ENCODE measurements around the gene HOATZ. TPM values are rescaled to one million over a fixed set of nuclear protein-coding genes. Genes with fewer than 3 reads are reported as not detected.

The HOATZ gene
- total RNA-seq, 4 donors from 2014 or later, result not detected

- intact Hi-C loops (cut with DNase I; ENCODE audit: low total_unique reads), result no loop called here
- no peak overlapping the region for H3K4me3 ChIP-seq (ENCODE audit: low read depth, poor library complexity, severe bottlenecking)
- TF ChIP-seq POLR2A (IDR thresholded peaks at IDR 0.05) (no peak), CTCF (IDR thresholded peaks at IDR 0.05) (no peak)
- DNase-seq (ENCODE audit: low spot score in 2 of 2), result no peak
- 74 to 88% methylated on average over 1 of the region's 1 CpG for WGBS, 2 donors
Observed at GRCh38 chr11:111494040-111494439, 20.5 kb upstream of the HOATZ start.

- intact Hi-C loops (cut with DNase I; ENCODE audit: low total_unique reads), result no loop called here
- TF ChIP-seq POLR2A (IDR thresholded peaks at IDR 0.05), result no peak
- TF ChIP-seq CTCF (IDR thresholded peaks at IDR 0.05), result no peak
- no peak for DNase-seq (ENCODE audit: low spot score in 2 of 2)
- H3K4me3 ChIP-seq (ENCODE audit: low read depth, poor library complexity, severe bottlenecking), result no peak overlapping the region
- 91 to 92% methylated on average over 5 of the region's 5 CpGs for whole genome bisulfite sequencing, 2 donors
Observed at GRCh38 chr11:111499483-111499882, 15.1 kb upstream of the HOATZ start.

DNA sequence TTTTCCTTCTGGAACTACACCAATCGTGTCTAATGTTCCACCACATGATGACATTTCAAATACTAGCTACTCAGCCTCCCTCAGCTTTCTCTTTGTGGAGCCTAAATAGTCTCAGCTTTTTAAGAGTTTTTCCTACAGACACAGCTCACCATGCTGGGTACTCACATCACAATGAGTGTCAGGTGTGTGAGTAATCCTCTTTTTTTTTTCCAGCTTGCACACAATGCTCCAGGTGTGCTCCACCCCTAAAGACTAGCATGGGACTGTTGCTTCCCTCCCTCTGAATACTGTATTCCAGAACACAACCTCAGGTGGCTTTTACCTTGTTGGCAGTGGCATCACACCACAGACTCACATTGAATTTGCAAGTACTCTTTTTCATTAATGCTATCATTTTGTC, 14.1 kb upstream of the HOATZ start:
- no peak overlapping the region for H3K4me3 ChIP-seq (ENCODE audit: low read depth, poor library complexity, severe bottlenecking)
- 75 to 76% methylated on average over 1 of the region's 1 CpG for WGBS, 2 donors
- DNase-seq (ENCODE audit: low spot score in 2 of 2), result no peak
- intact Hi-C loops (cut with DNase I; ENCODE audit: low total_unique reads), result no loop called here
- TF ChIP-seq CTCF (IDR thresholded peaks at IDR 0.05) (no peak), POLR2A (IDR thresholded peaks at IDR 0.05) (no peak)

DNA sequence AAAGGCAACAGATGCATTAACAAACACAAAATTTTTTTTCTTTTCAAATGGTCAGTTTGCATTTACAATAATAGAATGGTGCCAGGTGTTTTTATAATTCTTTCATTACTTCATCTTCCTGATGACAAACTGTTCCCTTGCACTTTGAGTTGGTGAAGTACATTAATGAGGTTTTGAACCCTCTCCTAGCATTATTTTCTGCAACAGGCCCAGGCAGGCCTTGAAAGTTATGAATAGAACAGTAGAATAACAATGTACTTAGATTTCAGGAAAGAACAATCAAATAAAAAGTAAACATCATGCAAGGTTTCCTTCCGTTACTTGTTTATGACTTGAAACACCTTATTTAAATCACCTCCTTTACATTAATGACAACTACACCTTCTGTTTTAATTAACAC, 12.0 kb upstream of the HOATZ start:
- no peak overlapping the region for H3K4me3 ChIP-seq (ENCODE audit: low read depth, poor library complexity, severe bottlenecking)
- DNase-seq (ENCODE audit: low spot score in 2 of 2), result no peak
- intact Hi-C loops (cut with DNase I; ENCODE audit: low total_unique reads), result no loop called here
- 82 to 89% methylated on average over 1 of the region's 1 CpG for WGBS, 2 donors
- TF ChIP-seq POLR2A (IDR thresholded peaks at IDR 0.05) (no peak), CTCF (IDR thresholded peaks at IDR 0.05) (no peak)

- 69 to 75% methylated on average over 1 of the region's 1 CpG for WGBS, 2 donors
- TF ChIP-seq POLR2A (IDR thresholded peaks at IDR 0.05) (no peak), CTCF (IDR thresholded peaks at IDR 0.05) (no peak)
- no peak overlapping the region for H3K4me3 ChIP-seq (ENCODE audit: low read depth, poor library complexity, severe bottlenecking)
- intact Hi-C loops (cut with DNase I; ENCODE audit: low total_unique reads), result no loop called here
- no peak for DNase-seq (ENCODE audit: low spot score in 2 of 2)
Observed at GRCh38 chr11:111510311-111510710, 4.3 kb upstream of the HOATZ start.

All from lower leg skin (tissue), 4 donors.